GM19238 (cell line): ENCODE measurements around the gene DDX42.

Experiments
- DNase-seq: peaks from one replicate; pipeline ENCODE4 v3.0.0; 2011; ENCODE audit warnings: low spot score; ENCODE audit not compliant: insufficient read length

The DDX42 gene

GRCh38 chr17:63820963-63821561 is 47.1 kb downstream of the DDX42 start:
- no peak for DNase-seq

- no peak for DNase-seq
These were observed 47.8 kb downstream of the DDX42 start for GRCh38 chr17:63821804-63822203.

GRCh38 chr17:63822537-63822936 is 48.6 kb downstream of the DDX42 start:
- DNase-seq = no peak

GRCh38 chr17:63823659-63824331 is 49.8 kb downstream of the DDX42 start:
- DNase-seq = no peak

GRCh38 chr17:63824362-63824761 is 50.4 kb downstream of the DDX42 start:
- DNase-seq = no peak

- DNase-seq = no peak
These were observed 52.6 kb downstream of the DDX42 start for GRCh38 chr17:63826468-63827001.

- peak; percentile 91 for DNase-seq
These were observed 53.2 kb downstream of the DDX42 start, which contains the start of the genes FTSJ3 and PSMC5 for GRCh38 chr17:63827002-63827800. Gene FTSJ3, minus strand, starts transcription at chr17:63827663. Its CDS starts 761 bp downstream, at chr17:63826902. Gene PSMC5, plus strand, starts transcription at chr17:63827431. Its CDS starts 60 bp downstream, at chr17:63827491.

- no peak for DNase-seq
These were observed 53.8 kb downstream of the DDX42 start for GRCh38 chr17:63827801-63828221.

- no peak for DNase-seq
These were observed 55.0 kb downstream of the DDX42 start for GRCh38 chr17:63828936-63829335.

- no peak for DNase-seq
These were observed 56.3 kb downstream of the DDX42 start for GRCh38 chr17:63830278-63830677.

- no peak for DNase-seq
These were observed 57.0 kb downstream of the DDX42 start for GRCh38 chr17:63830904-63831491.

GRCh38 chr17:63831505-63831904 is 57.5 kb downstream of the DDX42 start:
- DNase-seq = no peak

GRCh38 chr17:63832014-63832413 is 58.0 kb downstream of the DDX42 start:
- DNase-seq = no peak

GRCh38 chr17:63832455-63832854 is 58.5 kb downstream of the DDX42 start:
- no peak for DNase-seq

GRCh38 chr17:63833026-63833740 is 59.2 kb downstream of the DDX42 start:
- no peak for DNase-seq

- no peak for DNase-seq
These were observed 59.9 kb downstream of the DDX42 start for GRCh38 chr17:63833741-63834373.

GRCh38 chr17:63834431-63835166 is 60.6 kb downstream of the DDX42 start:
- DNase-seq = peak; percentile 55

GRCh38 chr17:63835167-63835720 is 61.3 kb downstream of the DDX42 start:
- DNase-seq = no peak

GRCh38 chr17:63836811-63837210 is 62.8 kb downstream of the DDX42 start:
- DNase-seq = no peak
